ENCODE results near the gene NPC1L1.

DNA sequence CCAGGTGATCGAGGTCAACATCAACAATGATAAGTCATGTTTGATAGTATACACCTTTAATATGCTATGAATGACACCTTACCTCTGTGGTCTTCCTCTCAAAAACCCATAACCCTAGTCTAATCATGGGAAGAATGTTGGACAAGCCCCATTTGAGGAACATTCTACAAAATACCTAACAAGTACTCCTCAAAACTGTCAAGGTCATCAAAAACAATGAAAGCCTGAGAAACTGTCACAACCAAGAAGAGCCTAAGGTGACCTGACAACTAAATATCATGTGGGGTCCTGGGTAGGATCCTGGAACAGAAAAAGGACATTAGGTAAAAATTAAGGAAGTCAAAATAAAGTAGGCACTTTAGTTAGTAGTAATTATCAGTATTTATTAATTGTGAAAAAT lies 44.7 kb downstream of the NPC1L1 start:
- TF ChIP-seq, protein P1, sequence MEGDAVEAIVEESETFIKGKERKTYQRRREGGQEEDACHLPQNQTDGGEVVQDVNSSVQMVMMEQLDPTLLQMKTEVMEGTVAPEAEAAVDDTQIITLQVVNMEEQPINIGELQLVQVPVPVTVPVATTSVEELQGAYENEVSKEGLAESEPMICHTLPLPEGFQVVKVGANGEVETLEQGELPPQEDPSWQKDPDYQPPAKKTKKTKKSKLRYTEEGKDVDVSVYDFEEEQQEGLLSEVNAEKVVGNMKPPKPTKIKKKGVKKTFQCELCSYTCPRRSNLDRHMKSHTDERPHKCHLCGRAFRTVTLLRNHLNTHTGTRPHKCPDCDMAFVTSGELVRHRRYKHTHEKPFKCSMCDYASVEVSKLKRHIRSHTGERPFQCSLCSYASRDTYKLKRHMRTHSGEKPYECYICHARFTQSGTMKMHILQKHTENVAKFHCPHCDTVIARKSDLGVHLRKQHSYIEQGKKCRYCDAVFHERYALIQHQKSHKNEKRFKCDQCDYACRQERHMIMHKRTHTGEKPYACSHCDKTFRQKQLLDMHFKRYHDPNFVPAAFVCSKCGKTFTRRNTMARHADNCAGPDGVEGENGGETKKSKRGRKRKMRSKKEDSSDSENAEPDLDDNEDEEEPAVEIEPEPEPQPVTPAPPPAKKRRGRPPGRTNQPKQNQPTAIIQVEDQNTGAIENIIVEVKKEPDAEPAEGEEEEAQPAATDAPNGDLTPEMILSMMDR (IDR thresholded peaks at IDR 0.05; ENCODE audit: low read length), result no peak
- TF ChIP-seq EZH2 (IDR thresholded peaks at IDR 0.05; ENCODE audit: borderline replicate concordance, low read length), result no peak

All from OCI-LY1 (cell line).